ENCODE results near the gene SLC26A3.
"Not testable (repeated sequence)": the region's sequence is repeated elsewhere in the genome, so short reads cannot be mapped to it uniquely, and the experiment has no call there.

The SLC26A3 gene

GRCh38 chr7:107803009-107803610, at the start of gene SLC26A3:
SLC26A3 (minus strand) TSS chr7:107803223; CDS start chr7:107794509, 8,714 bp downstream.
- in situ Hi-C loops (cut with MboI; ENCODE audit: low sequenced_read_pairs) = no loop called here

GRCh38 chr7:107850643-107851042, 47.6 kb upstream of the SLC26A3 start:
- in situ Hi-C loops (cut with MboI; ENCODE audit: low sequenced_read_pairs) = no loop called here

- in situ Hi-C loops (cut with MboI; ENCODE audit: low sequenced_read_pairs) = no loop called here
Measured at GRCh38 chr7:107850216-107850615, 47.2 kb upstream of the SLC26A3 start.

- in situ Hi-C loops (cut with MboI; ENCODE audit: low sequenced_read_pairs) = not testable (repeated sequence)
Measured at GRCh38 chr7:107848211-107848610, 45.2 kb upstream of the SLC26A3 start.

- in situ Hi-C loops (cut with MboI; ENCODE audit: low sequenced_read_pairs) = not testable (repeated sequence)
Measured at GRCh38 chr7:107847836-107848175, 44.8 kb upstream of the SLC26A3 start.

GRCh38 chr7:107847168-107847835, 44.3 kb upstream of the SLC26A3 start:
- in situ Hi-C loops (cut with MboI; ENCODE audit: low sequenced_read_pairs) = no loop called here

GRCh38 chr7:107846324-107846723, 43.3 kb upstream of the SLC26A3 start:
- in situ Hi-C loops (cut with MboI; ENCODE audit: low sequenced_read_pairs) = no loop called here

GRCh38 chr7:107843184-107843583, 40.2 kb upstream of the SLC26A3 start:
- in situ Hi-C loops (cut with MboI; ENCODE audit: low sequenced_read_pairs) = no loop called here

GRCh38 chr7:107842213-107842612, 39.2 kb upstream of the SLC26A3 start:
- in situ Hi-C loops (cut with MboI; ENCODE audit: low sequenced_read_pairs) = no loop called here

- in situ Hi-C loops (cut with MboI; ENCODE audit: low sequenced_read_pairs) = no loop called here
Measured at GRCh38 chr7:107838816-107839565, 36.0 kb upstream of the SLC26A3 start.

GRCh38 chr7:107838024-107838601, 35.1 kb upstream of the SLC26A3 start:
- in situ Hi-C loops (cut with MboI; ENCODE audit: low sequenced_read_pairs) = no loop called here

GRCh38 chr7:107837145-107837512, 34.1 kb upstream of the SLC26A3 start:
- in situ Hi-C loops (cut with MboI; ENCODE audit: low sequenced_read_pairs) = no loop called here

GRCh38 chr7:107836237-107837144, 33.5 kb upstream of the SLC26A3 start:
- in situ Hi-C loops (cut with MboI; ENCODE audit: low sequenced_read_pairs) = no loop called here

- in situ Hi-C loops (cut with MboI; ENCODE audit: low sequenced_read_pairs) = no loop called here
Measured at GRCh38 chr7:107834401-107834800, 31.4 kb upstream of the SLC26A3 start.

GRCh38 chr7:107833684-107834106, 30.7 kb upstream of the SLC26A3 start:
- in situ Hi-C loops (cut with MboI; ENCODE audit: low sequenced_read_pairs) = no loop called here

GRCh38 chr7:107830420-107830819, 27.4 kb upstream of the SLC26A3 start:
- in situ Hi-C loops (cut with MboI; ENCODE audit: low sequenced_read_pairs) = no loop called here

- in situ Hi-C loops (cut with MboI; ENCODE audit: low sequenced_read_pairs) = no loop called here
Measured at GRCh38 chr7:107828540-107828939, 25.5 kb upstream of the SLC26A3 start.

- in situ Hi-C loops (cut with MboI; ENCODE audit: low sequenced_read_pairs) = no loop called here
Measured at GRCh38 chr7:107827501-107827900, 24.5 kb upstream of the SLC26A3 start.

- in situ Hi-C loops (cut with MboI; ENCODE audit: low sequenced_read_pairs) = no loop called here
Measured at GRCh38 chr7:107826451-107826850, 23.4 kb upstream of the SLC26A3 start.

GRCh38 chr7:107824858-107825257, 21.8 kb upstream of the SLC26A3 start:
- in situ Hi-C loops (cut with MboI; ENCODE audit: low sequenced_read_pairs) = no loop called here

GRCh38 chr7:107818622-107819021, 15.6 kb upstream of the SLC26A3 start:
- in situ Hi-C loops (cut with MboI; ENCODE audit: low sequenced_read_pairs) = no loop called here
